Fibroblast of skin of right biceps (primary cell): ENCODE measurements around the gene KMT5B.

Source experiments
- DNase-seq: peaks from one replicate; pipeline ENCODE4 v3.0.0-alpha.2; 2013

The KMT5B gene

DNA sequence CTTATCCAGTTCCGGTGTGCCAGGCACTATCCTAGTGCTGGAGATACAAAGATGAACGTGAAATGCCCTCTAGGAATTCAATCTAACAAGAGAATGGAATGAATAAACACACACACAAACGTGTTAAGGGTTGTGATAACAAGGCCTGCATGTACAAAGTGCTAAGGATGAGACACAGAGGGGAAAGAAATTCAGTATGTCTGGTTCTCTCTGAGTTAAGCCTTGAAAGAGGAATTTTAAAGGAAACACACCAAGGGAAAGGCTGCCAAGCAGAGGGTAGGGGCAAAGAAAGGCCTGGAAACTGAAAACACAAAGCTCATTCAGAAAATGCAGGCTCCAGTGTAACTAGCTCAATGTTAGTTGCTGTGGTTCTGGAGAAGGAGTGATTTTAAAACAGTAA lies 96.1 kb downstream of the KMT5B start:
- no peak for DNase-seq

- no peak for DNase-seq
These were observed 97.0 kb downstream of the KMT5B start for GRCh38 chr11:68116126-68116525.

DNA sequence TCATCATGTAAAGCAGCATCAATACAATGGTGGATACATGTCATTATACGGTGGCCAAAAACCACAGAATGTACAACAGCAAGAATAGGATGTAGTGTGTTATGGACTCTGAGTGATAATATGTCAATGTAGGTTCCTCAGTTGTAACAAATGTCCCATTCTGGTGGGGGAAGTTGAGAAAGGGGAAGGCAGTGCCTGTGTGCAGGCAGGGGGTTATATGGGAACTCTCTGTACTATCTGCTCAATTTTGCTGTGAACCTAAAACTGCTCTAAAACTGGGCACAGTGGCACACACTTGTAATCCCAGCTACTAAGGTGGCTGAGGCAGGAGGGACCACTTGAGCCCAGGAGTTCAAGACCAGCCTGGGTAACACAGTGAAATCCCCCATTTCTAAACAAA lies 97.8 kb downstream of the KMT5B start:
- DNase-seq: no peak

DNA sequence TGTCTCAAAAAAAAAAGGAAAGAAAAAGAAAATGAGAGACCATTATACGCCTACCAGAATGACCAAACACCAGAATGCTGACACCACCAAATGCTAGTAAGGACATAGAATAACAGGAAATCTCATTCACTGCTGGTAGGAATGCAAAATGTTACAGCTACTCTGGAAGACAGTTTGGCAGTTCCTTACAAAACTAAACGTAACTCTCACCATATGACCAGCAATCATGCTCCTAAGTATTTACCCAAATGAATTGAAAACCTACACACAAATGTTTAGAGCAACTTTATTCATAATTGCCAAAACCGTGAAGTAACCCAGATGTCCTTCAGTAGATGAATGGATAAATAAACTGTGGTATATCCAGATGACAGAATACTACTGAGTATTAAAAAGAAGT lies 99.1 kb downstream of the KMT5B start:
- DNase-seq: peak; percentile 10

DNA sequence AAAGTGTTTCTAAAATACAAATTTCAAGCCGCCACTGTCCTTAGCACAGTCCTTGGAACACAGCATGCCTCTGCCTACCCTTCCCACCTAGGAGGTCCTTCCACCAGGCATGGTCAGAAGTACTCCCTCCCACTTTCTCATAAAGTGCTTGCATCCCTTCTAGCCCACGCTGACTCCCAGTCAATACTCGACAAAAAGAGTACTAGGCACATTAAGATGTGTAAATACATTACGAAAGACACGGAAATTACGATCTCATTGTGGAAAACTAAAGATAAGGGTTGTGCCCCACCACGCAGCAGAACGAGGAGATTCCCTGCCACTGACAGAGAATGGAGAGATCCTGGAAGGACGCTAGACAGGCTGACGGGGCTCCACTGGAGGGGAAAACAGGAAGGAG lies 105.4 kb downstream of the KMT5B start:
- no peak for DNase-seq

- no peak for DNase-seq
These were observed 106.7 kb downstream of the KMT5B start for GRCh38 chr11:68106165-68106940.
